GM23338 (cell line): ENCODE measurements around the gene GJA1. TPM values are rescaled to one million over a fixed set of nuclear protein-coding genes. Genes with fewer than 3 reads are reported as not detected.

Experiments
- ATAC-seq: fragments of 200-7000 bp; cut with Tn5 transposase; 3 replicates; pipeline ENCODE4 v1.9.1; 2020
- DNase-seq: peaks from one replicate; pipeline ENCODE4 v3.0.0-alpha.2; 2015; ENCODE audit warnings: low spot score
- H2AFZ ChIP-seq: fragments of 200-600 bp; sonication (generic); 2 replicates; pipeline ENCODE4 v1.8.0; 2016; ENCODE audit warnings: antibody characterized with exemption, mild to moderate bottlenecking, moderate library complexity
- H3F3A ChIP-seq: fragments of 200-600 bp; sonication (generic); replicated peaks from 2 replicates; pipeline ENCODE4 v1.8.0; 2017; ENCODE audit warnings: antibody characterized with exemption, mixed run types, low read depth
- H3K27ac ChIP-seq: fragments of 200-600 bp; sonication (generic); 2 replicates; pipeline ENCODE4 v1.6.1; 2016; ENCODE audit warnings: low read depth
- H3K27me3 ChIP-seq: fragments of 200-600 bp; sonication (generic); 2 replicates; pipeline ENCODE4 v1.8.0; 2016; ENCODE audit warnings: mild to moderate bottlenecking, mixed run types, moderate library complexity; ENCODE audit not compliant: insufficient read depth
- H3K36me3 ChIP-seq: fragments of 200-600 bp; sonication (generic); 2 replicates; pipeline ENCODE4 v1.8.0; 2016; ENCODE audit warnings: mild to moderate bottlenecking; ENCODE audit not compliant: insufficient read depth
- H3K4me1 ChIP-seq: fragments of 200-600 bp; sonication (generic); 2 replicates; pipeline ENCODE4 v1.8.0; 2016; ENCODE audit warnings: mild to moderate bottlenecking, moderate library complexity; ENCODE audit not compliant: insufficient read depth
- H3K4me2 ChIP-seq: fragments of 200-600 bp; sonication (generic); 2 replicates; pipeline ENCODE4 v1.7.1; 2017; ENCODE audit warnings: mixed run types
- H3K4me3 ChIP-seq: fragments of 200-600 bp; sonication (generic); 2 replicates; pipeline ENCODE4 v1.6.1; 2016; ENCODE audit warnings: mixed run types
- H3K79me2 ChIP-seq: fragments of 200-600 bp; sonication (generic); replicated peaks from 2 replicates; pipeline ENCODE4 v1.8.0; 2017; ENCODE audit warnings: mild to moderate bottlenecking; ENCODE audit not compliant: insufficient read depth
- H3K9me2 ChIP-seq: fragments of 200-600 bp; sonication (generic); 2 replicates; pipeline ENCODE4 v1.8.0; 2017; ENCODE audit not compliant: insufficient read depth
- H4K20me1 ChIP-seq: fragments of 200-600 bp; sonication (generic); replicated peaks from 2 replicates; pipeline ENCODE4 v1.8.0; 2017; ENCODE audit warnings: mild to moderate bottlenecking; ENCODE audit not compliant: insufficient read depth
- H3K27ac Mint-ChIP-seq: 2 replicates; pipeline ENCODE4 v1.8.0; 2020; ENCODE audit warnings: inconsistent platforms, mild to moderate bottlenecking, moderate library complexity, mixed read lengths
- H3K27me3 Mint-ChIP-seq: 3 replicates; pipeline ENCODE4 v1.8.0; 2022; ENCODE audit warnings: low read depth, mild to moderate bottlenecking, moderate library complexity, mixed read lengths, inconsistent platforms; ENCODE audit not compliant: insufficient read depth, poor library complexity
- H3K36me3 Mint-ChIP-seq: 3 replicates; pipeline ENCODE4 v1.8.0; 2021; ENCODE audit warnings: low read depth, mild to moderate bottlenecking, inconsistent platforms, moderate library complexity, mixed read lengths
- H3K4me1 Mint-ChIP-seq: 3 replicates; pipeline ENCODE4 v1.8.0; 2020; ENCODE audit warnings: mild to moderate bottlenecking, inconsistent platforms, mixed read lengths
- H3K4me3 Mint-ChIP-seq: 3 replicates; pipeline ENCODE4 v1.8.0; 2021; ENCODE audit warnings: moderate library complexity, mild to moderate bottlenecking, inconsistent platforms, mixed read lengths
- H3K9me3 Mint-ChIP-seq: 3 replicates; pipeline ENCODE4 v1.8.0; 2020; ENCODE audit warnings: moderate library complexity, mild to moderate bottlenecking, inconsistent platforms, mixed read lengths
- CREB1 ChIP-seq: fragments of 250-450 bp; sonication (Bioruptor Pico); IDR thresholded peaks from 2 replicates; pipeline ENCODE4 v1.5.0; 2020; ENCODE audit warnings: low read depth, mild to moderate bottlenecking, moderate library complexity
- CTCF ChIP-seq, 2 experiments: fragments of 200-600 bp in 1 of 2; sonication (generic) in 1 of 2; conservative IDR thresholded peaks; 2 replicates each; pipeline versions ENCODE4 v1.5.1 to v1.6.1; 2016 to 2017; ENCODE audit warnings: antibody characterized with exemption in 2 of 2, low read depth in 2 of 2, mild to moderate bottlenecking in 2 of 2, moderate library complexity in 1 of 2
- EZH2 ChIP-seq: fragments of 200-600 bp; sonication (generic); IDR thresholded peaks from one replicate; pipeline ENCODE4 v1.8.0; 2017; ENCODE audit warnings: antibody characterized with exemption, mild to moderate bottlenecking, low read depth; ENCODE audit not compliant: unreplicated experiment
- JUNB ChIP-seq: IDR thresholded peaks from one replicate; pipeline ENCODE4 v1.6.1; 2016; ENCODE audit warnings: antibody characterized with exemption; ENCODE audit not compliant: unreplicated experiment
- REST ChIP-seq: IDR thresholded peaks from one replicate; pipeline ENCODE4 v1.6.1; 2018; ENCODE audit warnings: antibody characterized with exemption; ENCODE audit not compliant: unreplicated experiment
- STAT1 ChIP-seq: IDR thresholded peaks from one replicate; pipeline ENCODE4 v1.6.1; 2016; ENCODE audit warnings: antibody characterized with exemption; ENCODE audit not compliant: unreplicated experiment
- ZNF331 ChIP-seq: fragments of 250-450 bp; sonication (Bioruptor Pico); IDR thresholded peaks from 2 replicates; pipeline ENCODE4 v1.5.0; 2020; ENCODE audit warnings: low read depth, mild to moderate bottlenecking, moderate library complexity
- polyA plus RNA-seq: library from polyadenylated mRNA; unstranded; fragments of >200 nt; fragmentation: Nextera tagmentation; extraction: Ambion mirVana; gene quantifications from 2 replicates; pipeline ENCODE4 v1.2.1, GENCODE V29; 2016
- small RNA-seq: library from RNA; depleted of rRNA; stranded (forward); fragments of <200 nt; gene quantifications from one replicate; pipeline ENCODE3, GENCODE V24; 2014; ENCODE audit warnings: low replicate concordance
- total RNA-seq: library from RNA; depleted of rRNA; stranded (reverse); fragments of >200 nt; shearing (Covaris generic); gene quantifications from 2 replicates; pipeline ENCODE4 v1.2.3, GENCODE V29; 2014; rRNA removed

The GJA1 gene
- total and polyA plus RNA-seq, 2 experiments from 2014 or later: 262 to 609 TPM

- TF ChIP-seq CREB1 (no peak), STAT1 (no peak), CTCF (conservative IDR thresholded peaks at IDR 0.05; ENCODE audit: low read depth in 2 of 2) (no peak), REST (no peak), EZH2 (no peak), ZNF331 (CRISPR knock-in tag) (no peak), JUNB (no peak)
- Histone ChIP-seq H3K4me2 (no peak overlapping the region), H2AFZ (no peak overlapping the region), H4K20me1 (no peaks in the 10 kb centered on the region), H3K79me2 (no peaks in the 10 kb centered on the region), H3K4me1 (no peaks in the 10 kb centered on the region), H3K4me3 (no peak overlapping the region), H3K36me3 (no peaks in the 10 kb centered on the region), H3K27me3 (no peaks in the 10 kb centered on the region), H3K9me2 (no peaks in the 10 kb centered on the region), H3K27ac (no peak overlapping the region), H3F3A (no peaks in the 10 kb centered on the region)
- Mint-ChIP-seq H3K36me3 (no peaks in the 10 kb centered on the region), H3K9me3 (no peaks in the 10 kb centered on the region), H3K4me3 (no peak overlapping the region), H3K27me3 (no peaks in the 10 kb centered on the region), H3K4me1 (no peaks in the 10 kb centered on the region), H3K27ac (no peak overlapping the region)
- no peak for DNase-seq
- no peak for ATAC-seq
Observed at GRCh38 chr6:121498481-121499276, 63.2 kb downstream of the GJA1 start.

Small RNAs within 50 kb of the gene (small RNA-seq; reads per million reads assigned to genes)
- 0.17 reads per million for gene RNU4-35P

Other genes starting within 250 kb of the GJA1 start
- 10.4 and 16.1 TPM in 2 replicates for gene TBC1D32, start 101.2 kb upstream of the GJA1 start, total RNA-seq
- gene TBC1D32, start 101.2 kb upstream of the GJA1 start, polyA plus RNA-seq: 6.3 and 8.9 TPM in 2 replicates